ENCODE results near the gene SLC12A9.

SLC12A9 gene

DNA sequence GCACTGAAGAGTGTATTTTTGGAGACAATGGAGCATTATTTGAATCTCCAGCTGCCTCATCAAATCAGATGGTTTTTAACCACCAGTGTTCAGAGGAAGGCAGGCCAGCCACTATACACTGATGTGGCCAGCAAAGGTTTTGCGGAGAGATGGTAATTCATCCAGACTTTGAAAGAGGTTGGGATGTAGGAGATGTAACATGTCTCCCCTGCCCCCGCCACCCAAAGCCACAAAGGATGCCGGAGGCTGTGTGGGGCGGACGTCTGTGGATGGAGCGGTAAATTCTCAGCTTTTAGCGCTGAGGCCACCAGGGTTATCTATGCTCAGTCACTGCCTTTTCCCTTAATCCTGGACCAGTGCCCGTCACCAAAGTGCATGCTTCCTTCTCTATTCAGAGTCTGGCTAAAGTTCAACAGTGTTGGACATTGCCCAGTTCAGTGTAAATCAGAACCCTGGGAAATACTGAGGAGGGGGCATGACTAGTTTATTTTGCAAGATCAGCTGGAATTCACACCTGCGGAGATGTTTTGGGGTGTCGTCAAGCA, 11.0 kb downstream of the SLC12A9 start:
- CTCF ChIA-PET: interaction anchor here (0.6 to 2.4 kb wide), 4 partner anchors 11 to 576 kb away, joined by 3 to 10 read pairs (median 3); partner anchors contain the start of gene SLC12A9
- Histone ChIP-seq H3K27ac (ENCODE audit: extremely low read depth, low read depth, low read length) (no peak overlapping the region), H3K9me3 (ENCODE audit: control insufficient read depth, insufficient read depth, low read depth, low read length) (no peaks in the 10 kb centered on the region)

DNA sequence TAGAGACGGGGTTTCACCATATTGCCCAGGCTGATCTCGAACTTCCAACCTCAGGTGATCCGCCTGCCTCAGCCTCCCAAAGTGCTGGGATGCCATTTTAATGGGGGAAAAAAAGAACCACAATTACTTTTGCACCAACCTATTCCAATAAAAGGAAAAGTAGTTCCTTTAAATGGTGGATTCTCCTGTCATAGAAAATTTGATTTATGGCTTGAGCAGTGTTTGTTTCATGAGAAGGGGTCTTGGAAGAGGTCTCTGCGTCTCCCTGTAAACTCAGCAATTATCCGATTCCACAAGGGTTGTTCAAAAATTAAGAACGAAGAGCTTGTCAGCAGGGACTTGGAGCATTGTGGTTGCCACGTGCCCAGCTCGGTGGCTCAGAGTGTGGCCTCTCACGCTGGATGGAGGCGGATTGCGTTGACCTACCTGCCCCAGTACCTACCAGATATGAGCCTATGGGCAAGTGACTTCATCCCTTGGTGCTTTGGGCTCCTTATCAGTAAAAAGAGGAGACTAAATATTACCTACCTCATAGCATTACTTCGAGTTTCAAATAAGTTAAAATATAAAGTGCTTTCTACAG, 11.8 kb downstream of the SLC12A9 start:
- TF ChIP-seq ZNF175 (tag by site-specific recombination; IDR thresholded peaks at IDR 0.05) (no peak), ZNF549 (tag by site-specific recombination; IDR thresholded peaks at IDR 0.05) (no peak), WT1 (tag by site-specific recombination; IDR thresholded peaks at IDR 0.05) (no peak), ZNF510 (tag by site-specific recombination; IDR thresholded peaks at IDR 0.05; ENCODE audit: insufficient replicate concordance) (no peak), ZNF202 (tag by site-specific recombination; IDR thresholded peaks at IDR 0.05; ENCODE audit: borderline replicate concordance) (no peak), ZNF248 (tag by site-specific recombination; IDR thresholded peaks at IDR 0.05) (no peak), ZNF521 (tag by site-specific recombination; IDR thresholded peaks at IDR 0.05) (no peak), KLF16 (tag by site-specific recombination; IDR thresholded peaks at IDR 0.05) (no peak), ZNF624 (tag by site-specific recombination; IDR thresholded peaks at IDR 0.05) (no peak), ZNF707 (tag by site-specific recombination; IDR thresholded peaks at IDR 0.05) (no peak), ZSCAN23 (tag by site-specific recombination; IDR thresholded peaks at IDR 0.05) (no peak), ZNF341 (tag by site-specific recombination; IDR thresholded peaks at IDR 0.05; ENCODE audit: low read depth) (no peak), ZNF223 (tag by site-specific recombination; IDR thresholded peaks at IDR 0.05) (no peak), ZNF777 (tag by site-specific recombination; IDR thresholded peaks at IDR 0.05; ENCODE audit: borderline replicate concordance) (no peak), ZNF843 (tag by site-specific recombination; IDR thresholded peaks at IDR 0.05) (no peak), ZNF221 (tag by site-specific recombination; IDR thresholded peaks at IDR 0.05; ENCODE audit: borderline replicate concordance) (no peak), ZFP69B (tag by site-specific recombination; IDR thresholded peaks at IDR 0.05) (no peak)
- ChIA-PET POLR2A (interaction anchor here (0.8 kb wide), 1 partner anchor 385 kb away, joined by 3 read pairs; no protein-coding TSS in a partner anchor), CTCF (interaction anchor here (0.6 to 2.4 kb wide), 5 partner anchors 9 to 1479 kb away, joined by 3 to 10 read pairs (median 3); partner anchors contain the start of gene SLC12A9)
- no peak overlapping the region for H3K4me3 ChIP-seq (ENCODE audit: low read depth, low read length)
- H3K36me3 ChIP-seq (ENCODE audit: control insufficient read depth in 2 of 2, insufficient read depth in 1 of 2, low read length in 2 of 2): peaks cover 4 to 9% of the 10 kb centered on the region in 2 experiments; a peak in 2 of 3 replicates
- no peaks in the 10 kb centered on the region for H3K9me3 ChIP-seq (ENCODE audit: control insufficient read depth, insufficient read depth, low read depth, low read length)
- H3K4me1 ChIP-seq (ENCODE audit: control insufficient read depth, insufficient read depth, low read length): no peaks in the 10 kb centered on the region; the same call in 1 of the 2 replicates
- H3K27ac ChIP-seq (ENCODE audit: extremely low read depth, low read depth, low read length): no peak overlapping the region

More for the DNA sequence above, 11.0 kb downstream of the SLC12A9 start:
- H3K4me3 ChIP-seq (ENCODE audit: low read depth, low read length): no peak overlapping the region
- H3K4me1 ChIP-seq (ENCODE audit: control insufficient read depth, insufficient read depth, low read length): no peaks in the 10 kb centered on the region; the same call in 1 of the 2 replicates
- TF ChIP-seq OVOL3 (tag by site-specific recombination; IDR thresholded peaks at IDR 0.05) (no peak), ZNF530 (tag by site-specific recombination; IDR thresholded peaks at IDR 0.05; ENCODE audit: low read depth) (no peak), ZNF776 (tag by site-specific recombination; IDR thresholded peaks at IDR 0.05; ENCODE audit: borderline replicate concordance) (no peak), ZNF19 (tag by site-specific recombination; IDR thresholded peaks at IDR 0.05; ENCODE audit: low read depth) (no peak), KLF7 (tag by site-specific recombination; IDR thresholded peaks at IDR 0.05; ENCODE audit: borderline replicate concordance) (no peak), ZNF311 (tag by site-specific recombination; IDR thresholded peaks at IDR 0.05; ENCODE audit: borderline replicate concordance) (no peak), ZNF174 (tag by site-specific recombination; IDR thresholded peaks at IDR 0.05) (no peak), ZBTB21 (tag by site-specific recombination; IDR thresholded peaks at IDR 0.05) (no peak), KLF8 (tag by site-specific recombination; IDR thresholded peaks at IDR 0.05) (no peak), FEZF1 (tag by site-specific recombination; IDR thresholded peaks at IDR 0.05) (no peak), TCF7L2 (IDR thresholded peaks at IDR 0.05; ENCODE audit: borderline replicate concordance, low read depth, low read length) (no peak)
- TF ChIP-seq, protein P1, sequence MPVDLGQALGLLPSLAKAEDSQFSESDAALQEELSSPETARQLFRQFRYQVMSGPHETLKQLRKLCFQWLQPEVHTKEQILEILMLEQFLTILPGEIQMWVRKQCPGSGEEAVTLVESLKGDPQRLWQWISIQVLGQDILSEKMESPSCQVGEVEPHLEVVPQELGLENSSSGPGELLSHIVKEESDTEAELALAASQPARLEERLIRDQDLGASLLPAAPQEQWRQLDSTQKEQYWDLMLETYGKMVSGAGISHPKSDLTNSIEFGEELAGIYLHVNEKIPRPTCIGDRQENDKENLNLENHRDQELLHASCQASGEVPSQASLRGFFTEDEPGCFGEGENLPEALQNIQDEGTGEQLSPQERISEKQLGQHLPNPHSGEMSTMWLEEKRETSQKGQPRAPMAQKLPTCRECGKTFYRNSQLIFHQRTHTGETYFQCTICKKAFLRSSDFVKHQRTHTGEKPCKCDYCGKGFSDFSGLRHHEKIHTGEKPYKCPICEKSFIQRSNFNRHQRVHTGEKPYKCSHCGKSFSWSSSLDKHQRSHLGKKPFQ (tag by site-specific recombination; IDR thresholded peaks at IDR 0.05): no peak
- TF ChIP-seq, protein P2, sequence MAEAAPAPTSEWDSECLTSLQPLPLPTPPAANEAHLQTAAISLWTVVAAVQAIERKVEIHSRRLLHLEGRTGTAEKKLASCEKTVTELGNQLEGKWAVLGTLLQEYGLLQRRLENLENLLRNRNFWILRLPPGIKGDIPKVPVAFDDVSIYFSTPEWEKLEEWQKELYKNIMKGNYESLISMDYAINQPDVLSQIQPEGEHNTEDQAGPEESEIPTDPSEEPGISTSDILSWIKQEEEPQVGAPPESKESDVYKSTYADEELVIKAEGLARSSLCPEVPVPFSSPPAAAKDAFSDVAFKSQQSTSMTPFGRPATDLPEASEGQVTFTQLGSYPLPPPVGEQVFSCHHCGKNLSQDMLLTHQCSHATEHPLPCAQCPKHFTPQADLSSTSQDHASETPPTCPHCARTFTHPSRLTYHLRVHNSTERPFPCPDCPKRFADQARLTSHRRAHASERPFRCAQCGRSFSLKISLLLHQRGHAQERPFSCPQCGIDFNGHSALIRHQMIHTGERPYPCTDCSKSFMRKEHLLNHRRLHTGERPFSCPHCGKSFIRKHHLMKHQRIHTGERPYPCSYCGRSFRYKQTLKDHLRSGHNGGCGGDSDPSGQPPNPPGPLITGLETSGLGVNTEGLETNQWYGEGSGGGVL (tag by site-specific recombination; IDR thresholded peaks at IDR 0.05): no peak
- H3K36me3 ChIP-seq (ENCODE audit: control insufficient read depth in 2 of 2, insufficient read depth in 1 of 2, low read length in 2 of 2): peaks cover 0 to 9% of the 10 kb centered on the region in 2 experiments; a peak in 2 of 3 replicates
- POLR2A ChIA-PET: interaction anchor here (0.8 kb wide), 1 partner anchor 384 kb away, joined by 3 read pairs; no protein-coding TSS in a partner anchor
